ENCODE results near the gene MCEE.

MCEE gene

DNA sequence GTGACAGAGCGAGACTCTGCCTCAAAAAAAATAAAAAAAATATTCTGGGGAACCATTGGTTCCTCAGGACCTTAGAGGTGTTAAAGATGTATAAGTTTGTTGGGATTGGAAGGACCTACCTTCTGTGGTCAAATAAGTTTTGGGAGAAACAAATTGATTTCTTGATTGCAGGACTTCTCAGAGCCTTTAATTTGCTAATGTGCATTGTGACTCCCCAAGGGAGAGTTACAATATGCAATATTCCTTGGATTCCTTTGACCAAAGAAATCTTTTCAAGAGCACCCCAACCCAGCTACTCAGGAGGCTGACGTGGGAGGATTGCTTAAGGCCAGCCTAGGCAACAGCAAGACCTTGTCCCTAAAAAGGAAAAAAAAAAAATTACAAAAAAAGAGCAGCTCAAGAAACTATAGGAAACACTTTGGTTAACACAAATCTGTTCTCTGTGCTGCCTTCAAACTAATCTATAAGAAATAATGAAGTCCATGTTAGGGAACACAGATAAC, 55.1 kb downstream of the MCEE start:
- DNase-seq, result no peak

DNA sequence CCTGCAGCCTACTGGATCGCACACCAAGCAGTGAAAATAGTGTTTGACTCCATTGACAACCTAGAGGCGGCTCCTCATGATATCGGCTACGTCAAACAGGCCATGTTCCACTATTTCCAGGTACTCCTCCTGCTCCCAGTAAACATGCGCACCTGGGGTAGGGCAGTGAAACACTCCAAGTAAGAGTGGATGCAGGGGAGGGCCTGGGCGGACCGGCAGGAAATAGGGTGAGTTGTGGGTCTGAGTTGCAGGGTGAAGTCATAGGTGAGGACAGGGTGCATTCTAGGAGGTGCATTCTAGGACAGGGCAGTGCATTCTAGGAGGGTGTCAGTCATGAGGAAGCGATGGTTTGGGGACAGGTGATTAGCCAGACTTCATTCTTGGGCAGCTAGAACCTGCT, 56.6 kb downstream of the MCEE start:
- DNase-seq, result no peak

GRCh38 chr2:71072492-71072891, 57.5 kb downstream of the MCEE start:
- DNase-seq, result no peak

GRCh38 chr2:71071681-71072398, 58.2 kb downstream of the MCEE start:
- peak; percentile 51 for DNase-seq

GRCh38 chr2:71070294-71071093, 59.5 kb downstream of the MCEE start:
- DNase-seq, result no peak

DNA sequence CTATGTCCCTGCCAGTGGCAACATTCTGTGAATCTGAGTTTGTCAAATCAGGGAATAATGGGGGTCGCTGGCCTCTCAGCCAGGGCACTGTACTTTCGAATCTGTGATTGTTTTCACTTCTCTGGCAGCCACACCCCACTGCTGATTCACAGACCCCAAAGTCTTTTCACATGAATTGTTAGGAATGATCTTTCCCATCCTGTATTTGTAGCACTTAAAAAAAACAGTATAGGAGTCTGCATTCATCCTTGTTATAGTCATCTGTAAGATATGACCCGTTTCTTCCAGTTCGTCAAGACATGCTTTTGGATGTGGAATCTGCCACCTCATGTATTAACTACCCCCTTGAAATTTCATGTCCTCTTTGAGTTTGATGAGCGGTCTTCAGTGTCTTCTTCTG, 60.7 kb downstream of the MCEE start:
- DNase-seq, result no peak

DNA sequence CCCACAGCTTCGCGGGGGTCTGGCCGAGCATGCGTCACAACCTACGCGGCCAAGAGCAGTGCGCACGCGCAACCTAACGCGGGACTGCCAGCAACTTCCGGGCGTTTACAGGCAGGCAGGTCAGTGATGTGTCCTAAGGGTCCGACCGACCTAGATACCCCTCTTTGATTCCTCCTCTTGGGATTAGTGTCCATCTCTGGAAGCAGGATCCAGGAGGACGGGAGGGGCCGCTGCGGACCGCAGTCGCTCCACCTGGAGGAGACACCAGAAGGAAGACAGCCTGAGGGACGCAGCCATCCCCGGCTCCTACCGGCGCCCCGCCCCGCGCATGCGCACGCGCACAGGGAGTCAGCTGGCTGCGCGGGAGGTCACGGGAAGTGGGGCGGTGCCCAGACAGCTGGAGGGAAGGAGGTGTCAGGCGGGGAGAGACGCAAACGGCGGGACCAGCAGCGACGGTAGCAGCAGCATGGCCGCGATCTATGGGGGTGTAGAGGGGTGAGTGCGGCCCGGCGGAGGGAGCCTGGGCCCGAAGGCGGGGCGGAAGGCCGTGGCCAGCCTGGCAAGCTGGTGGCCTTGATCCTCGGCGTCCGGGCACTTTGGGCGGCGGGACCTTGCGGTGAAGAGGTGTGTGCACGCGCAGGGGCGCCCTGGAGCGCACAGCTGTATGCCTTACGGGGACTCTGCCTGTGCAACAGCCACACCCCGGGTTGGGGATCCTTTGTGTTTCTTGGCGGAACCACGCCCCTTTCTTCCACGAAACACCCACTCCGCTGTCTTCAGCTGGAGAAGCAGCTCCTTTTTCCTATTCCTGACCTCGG, 61.6 kb downstream of the MCEE start, which contains the start of gene NAGK:
NAGK (plus strand) TSS at position 431 of the 818 bp plus-strand sequence; CDS start at position 467, 36 bp downstream.
- peak; percentile 96 for DNase-seq

DNA sequence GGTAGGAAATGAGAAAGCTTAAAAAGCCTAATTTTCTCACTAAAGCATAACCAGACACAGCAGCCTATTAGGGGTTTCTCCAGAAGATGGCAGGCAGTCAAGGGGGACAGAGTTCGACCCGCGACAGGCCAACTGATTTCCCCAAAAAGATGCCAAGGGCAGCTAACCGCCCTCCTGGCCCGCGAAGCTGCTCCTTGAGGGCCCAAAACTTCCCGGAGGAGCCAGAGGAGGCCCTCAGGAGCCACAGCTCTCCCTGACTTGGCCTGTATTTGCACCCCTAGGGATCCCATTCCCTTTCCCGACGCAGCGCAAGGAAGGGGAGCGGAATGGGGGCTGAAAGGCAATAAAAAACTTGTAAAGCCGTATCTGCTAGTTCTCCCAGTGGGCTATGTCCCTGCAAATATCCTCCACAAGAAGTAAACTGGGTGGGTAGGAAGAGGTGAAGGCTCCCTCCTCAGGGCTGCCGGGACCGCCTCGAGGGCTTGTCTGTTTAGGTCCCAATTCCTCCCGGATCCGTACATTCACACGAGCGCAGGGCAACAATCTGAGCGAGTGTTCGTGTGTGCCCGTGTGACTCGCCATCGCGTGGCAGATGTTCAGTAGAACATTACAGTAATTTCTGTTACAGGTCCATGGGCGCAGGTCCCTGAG, 62.3 kb downstream of the MCEE start:
- no peak for DNase-seq

- DNase-seq, result no peak
Observed at GRCh38 chr2:71066856-71067255, 63.2 kb downstream of the MCEE start.

DNA sequence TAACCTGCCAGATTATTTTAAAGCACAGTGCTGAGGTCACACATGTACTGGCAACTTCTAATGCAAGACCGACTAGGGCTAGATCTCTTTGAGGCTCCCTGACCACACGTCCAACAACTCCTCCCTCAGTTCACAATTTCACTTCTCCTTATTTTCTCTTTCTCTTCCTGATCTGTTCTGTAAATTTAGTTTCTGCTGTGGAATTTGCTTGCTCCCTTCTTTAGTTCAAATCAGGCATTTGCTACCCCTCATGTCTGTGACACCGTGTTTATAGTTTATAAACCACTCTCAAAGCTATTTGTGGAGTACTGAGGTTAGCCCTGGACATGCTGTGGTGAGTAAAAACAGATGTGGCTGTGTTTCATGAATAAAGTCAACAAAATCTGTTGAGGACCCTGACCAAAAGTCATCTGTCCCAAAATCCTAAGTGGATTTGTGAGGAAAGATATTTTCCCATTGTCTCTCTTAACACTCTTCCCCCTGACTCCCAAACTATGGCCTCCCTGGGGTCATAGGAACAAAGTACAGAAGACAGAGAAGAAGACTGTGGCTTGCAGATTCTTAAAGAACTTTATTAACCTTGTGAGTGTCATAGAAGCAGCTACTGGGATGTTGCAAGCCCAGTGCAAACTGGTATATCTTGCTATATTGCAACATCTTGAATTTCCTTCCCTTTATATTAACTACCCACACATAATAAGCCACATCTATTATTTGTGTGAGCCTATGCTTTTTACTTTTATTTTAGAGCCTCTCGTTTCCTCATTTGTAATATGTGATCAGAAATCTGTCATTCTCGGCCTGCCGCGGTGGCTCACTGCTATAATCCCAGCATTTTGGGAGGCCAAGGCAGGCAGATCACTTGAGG, 65.0 kb downstream of the MCEE start:
- no peak for DNase-seq

DNA sequence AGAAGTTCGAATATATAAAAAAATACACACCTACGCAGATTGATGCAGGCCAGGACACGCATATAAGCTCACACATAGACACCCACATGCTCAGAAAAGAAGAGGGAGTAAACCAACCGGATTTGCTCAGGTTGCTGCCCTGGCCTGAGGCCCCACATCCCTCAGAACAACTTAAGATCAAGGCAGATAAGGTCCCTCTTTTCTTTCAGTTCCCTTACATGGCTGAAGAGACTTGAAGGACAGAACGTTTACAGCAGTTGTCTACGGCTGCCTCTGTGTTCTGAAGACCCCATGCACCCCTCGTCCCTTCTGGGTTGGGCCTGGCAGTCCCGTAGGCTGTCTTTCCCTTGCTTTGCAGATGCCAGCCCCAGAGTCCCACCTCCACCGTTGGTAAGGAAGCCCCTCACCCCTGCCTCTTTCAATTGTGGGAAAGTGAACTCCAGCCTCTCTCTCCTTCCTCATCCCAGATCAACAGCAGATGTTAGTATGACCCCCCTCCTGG, 65.9 kb downstream of the MCEE start:
- no peak for DNase-seq

DNA sequence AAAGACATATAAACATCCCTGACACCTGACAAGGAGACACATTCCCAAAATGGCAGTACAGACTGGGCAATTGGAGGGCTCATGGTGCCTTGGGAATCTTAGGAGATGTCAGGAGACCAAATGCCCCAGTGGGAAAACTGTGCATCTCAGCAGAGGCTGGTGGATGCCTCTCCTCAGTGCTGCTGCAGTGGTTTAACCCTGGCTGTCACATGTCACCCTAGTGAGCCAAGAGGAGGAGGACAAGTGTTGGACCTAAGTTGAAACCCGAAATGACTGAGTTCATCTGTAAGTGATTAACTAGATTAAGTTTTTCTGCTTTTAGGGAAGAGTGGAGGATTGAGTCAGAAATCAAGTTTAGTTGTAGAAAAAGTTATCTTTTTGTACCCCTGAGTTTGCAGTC, 66.8 kb downstream of the MCEE start:
- DNase-seq, result no peak

DNA sequence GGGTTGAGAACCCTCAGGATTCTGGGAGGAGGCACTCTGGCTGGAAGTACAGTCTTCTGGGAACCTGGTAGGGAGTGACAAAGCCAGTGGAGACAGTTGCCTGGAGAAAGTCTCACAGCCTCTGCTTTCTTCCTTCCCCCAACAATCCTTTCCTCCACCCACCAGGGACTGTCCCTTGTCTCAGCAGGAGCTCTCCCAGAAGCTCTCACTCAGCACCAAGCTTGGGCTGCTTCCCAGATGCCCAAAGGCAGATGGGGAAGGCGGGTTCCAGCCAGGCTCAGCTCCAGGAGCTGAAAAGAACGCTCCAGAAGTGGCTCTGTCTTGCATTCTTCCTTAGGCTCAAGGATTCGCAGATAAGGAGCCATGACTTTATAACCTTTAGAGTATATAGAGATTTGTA, 69.2 kb downstream of the MCEE start:
- DNase-seq, result no peak

DNA sequence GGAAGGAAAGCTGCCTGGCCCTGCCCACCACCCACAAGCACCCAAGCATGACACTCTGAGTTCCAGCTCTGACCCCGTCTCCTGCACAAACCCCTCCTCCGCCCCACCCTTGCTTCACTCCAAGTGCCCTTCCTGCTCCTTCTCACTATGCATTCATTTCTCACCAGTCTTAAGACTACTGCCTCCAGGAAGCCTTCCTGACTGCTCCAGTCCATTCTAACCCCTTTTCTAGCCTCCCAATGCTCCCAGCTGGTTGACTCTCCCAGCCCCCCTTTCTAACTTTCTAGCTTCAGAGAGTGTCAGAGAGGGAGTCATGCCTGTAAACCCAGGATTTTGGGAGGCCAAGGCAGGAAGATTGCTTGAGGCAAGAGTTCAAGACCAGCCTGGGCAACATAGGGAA, 69.8 kb downstream of the MCEE start:
- no peak for DNase-seq
